SK-N-SH (cell line): Measurements from ENCODE around the gene ALDH1L1. TPM values are rescaled to one million over a fixed set of nuclear protein-coding genes. Genes with fewer than 3 reads are reported as not detected.

Source experiments
- CTCF ChIA-PET: fragments of 300-600, 350-600 bp; formaldehyde crosslinking; extraction: SDS; loops from one replicate; lab custom pipeline; 2021; lab: Yijun Ruan, JAX
- POLR2A ChIA-PET: fragments of 350-600 bp; sonication (Branson Sonifier 250); formaldehyde crosslinking; extraction: SDS; loops from one replicate; lab custom pipeline; 2020; ENCODE audit warnings: antibody characterized with exemption, inconsistent platforms; lab: Yijun Ruan, JAX
- DNase-seq: peaks from one replicate; pipeline ENCODE4 v3.0.0; 2012
- H2AFZ ChIP-seq: fragments of 200-600 bp; sonication (generic); 2 replicates; pipeline ENCODE4 v1.8.1; 2016; ENCODE audit warnings: antibody characterized with exemption, mild to moderate bottlenecking, low read depth
- H3F3A ChIP-seq: fragments of 200-600 bp; sonication (generic); replicated peaks from 2 replicates; pipeline ENCODE3; 2016; ENCODE audit warnings: antibody characterized with exemption, mild to moderate bottlenecking; ENCODE audit not compliant: insufficient read depth
- H3K27ac ChIP-seq, 2 experiments: fragments of 200-500 bp in 1 of 2; fragments of 200-600 bp in 1 of 2; sonication (Bioruptor generic) in 1 of 2; sonication (generic), shearing (Covaris generic) in 1 of 2; 2 replicates each; pipeline versions ENCODE4 v1.5.1 to v1.6.1; 2014 to 2016; ENCODE audit warnings: low read depth in 2 of 2, inconsistent platforms in 1 of 2, low read length in 1 of 2, mild to moderate bottlenecking in 1 of 2, mixed read lengths in 1 of 2
- H3K27me3 ChIP-seq: fragments of 200-600 bp; sonication (generic), shearing (Covaris generic); 2 replicates; pipeline ENCODE4 v1.6.1; 2016; ENCODE audit warnings: mixed run types; ENCODE audit not compliant: insufficient read depth
- H3K36me3 ChIP-seq, 2 experiments: fragments of 200-500 bp in 1 of 2; fragments of 200-600 bp in 1 of 2; sonication (Bioruptor generic) in 1 of 2; sonication (generic) in 1 of 2; replicated peaks in 1 of 2; 2 replicates each; pipeline versions ENCODE3 to v1.5.1; 2014 to 2016; ENCODE audit warnings: low read length in 1 of 2, mild to moderate bottlenecking in 1 of 2; ENCODE audit not compliant: insufficient read depth in 2 of 2, control insufficient read depth in 1 of 2
- H3K4me1 ChIP-seq, 2 experiments: fragments of 200-500 bp in 1 of 2; fragments of 200-600 bp in 1 of 2; sonication (Bioruptor generic) in 1 of 2; sonication (generic), shearing (Covaris generic) in 1 of 2; 2 replicates each; pipeline versions ENCODE4 v1.5.1 to v1.6.1; 2014 to 2016; ENCODE audit warnings: low read depth in 1 of 2, low read length in 1 of 2, mixed run types in 1 of 2; ENCODE audit not compliant: insufficient read depth in 2 of 2, control insufficient read depth in 1 of 2
- H3K4me2 ChIP-seq: fragments of 200-600 bp; sonication (generic), shearing (Covaris generic); 2 replicates; pipeline ENCODE4 v1.6.1; 2017; ENCODE audit warnings: mixed run types
- H3K4me3 ChIP-seq, 2 experiments: fragments of 200-500 bp in 1 of 2; fragments of 200-600 bp in 1 of 2; sonication (Bioruptor generic) in 1 of 2; sonication (generic), shearing (Covaris generic) in 1 of 2; 2 replicates each; pipeline versions ENCODE4 v1.5.1 to v1.8.1; 2014 to 2016; ENCODE audit warnings: low read depth in 2 of 2, inconsistent platforms in 1 of 2, low read length in 1 of 2, mild to moderate bottlenecking in 1 of 2, mixed read lengths in 1 of 2, moderate library complexity in 1 of 2
- H3K79me2 ChIP-seq: fragments of 200-600 bp; sonication (generic); 2 replicates; pipeline ENCODE4 v1.8.1; 2017; ENCODE audit warnings: mild to moderate bottlenecking; ENCODE audit not compliant: insufficient read depth
- H3K9ac ChIP-seq: fragments of 200-600 bp; sonication (generic); 2 replicates; pipeline ENCODE4 v1.6.1; 2017; ENCODE audit warnings: mixed run types
- H3K9me2 ChIP-seq: fragments of 200-600 bp; sonication (generic); 2 replicates; pipeline ENCODE4 v1.6.1; 2017; ENCODE audit warnings: mixed run types
- H3K9me3 ChIP-seq: fragments of 200-600 bp; sonication (generic); 2 replicates; pipeline ENCODE4 v1.6.1; 2017; ENCODE audit warnings: mixed run types, mild to moderate bottlenecking, moderate library complexity
- H4K20me1 ChIP-seq: fragments of 200-600 bp; sonication (generic); 2 replicates; pipeline ENCODE4 v1.6.1; 2017; ENCODE audit warnings: mild to moderate bottlenecking, mixed run types; ENCODE audit not compliant: insufficient read depth
- CHD2 ChIP-seq: fragments of 150-350 bp; IDR thresholded peaks from 2 replicates; pipeline ENCODE4 v1.6.1; 2018; ENCODE audit warnings: low read length; ENCODE audit not compliant: partially characterized antibody
- EP300 ChIP-seq, 2 experiments: IDR thresholded peaks; 2 replicates each; pipeline versions ENCODE4 v1.4.0 to v1.6.1; 2012; ENCODE audit warnings: borderline replicate concordance in 1 of 2, low read depth in 1 of 2, low read length in 1 of 2
- EZH2phosphoT487 ChIP-seq: fragments of 200-600 bp; sonication (generic); IDR thresholded peaks from 2 replicates; pipeline ENCODE4 v1.6.1; 2017; ENCODE audit warnings: low read depth, mixed run types, mild to moderate bottlenecking, antibody characterized with exemption, moderate library complexity, borderline replicate concordance
- IRF3 ChIP-seq: fragments of 150-350 bp; IDR thresholded peaks from 2 replicates; pipeline ENCODE4 v1.6.1; 2016; ENCODE audit warnings: mild to moderate bottlenecking, low read depth, low read length
- JUND ChIP-seq: IDR thresholded peaks from 2 replicates; pipeline ENCODE4 v1.4.0; 2012
- NRF1 ChIP-seq: IDR thresholded peaks from 2 replicates; pipeline ENCODE4 v1.6.1; 2012; ENCODE audit warnings: low read depth, mild to moderate bottlenecking, low read length
- PBX3 ChIP-seq: IDR thresholded peaks from 2 replicates; pipeline ENCODE4; 2012
- REST ChIP-seq: IDR thresholded peaks from 2 replicates; pipeline ENCODE4 v1.6.1; 2012; ENCODE audit warnings: mild to moderate bottlenecking, low read depth, low read length, moderate library complexity
- RFX5 ChIP-seq: IDR thresholded peaks from 2 replicates; pipeline ENCODE4 v1.6.1; 2012; ENCODE audit warnings: mild to moderate bottlenecking, improper control_type of control experiment, low read length
- SIN3A ChIP-seq: IDR thresholded peaks from 2 replicates; pipeline ENCODE4 v1.6.1; 2012; ENCODE audit warnings: low read depth, mild to moderate bottlenecking, low read length, moderate library complexity, borderline replicate concordance
- TEAD4 ChIP-seq: IDR thresholded peaks from 2 replicates; pipeline ENCODE4 v1.4.0; 2012; ENCODE audit warnings: mild to moderate bottlenecking, borderline replicate concordance; ENCODE audit not compliant: insufficient read depth
- WGBS: methylation state at CpG from one replicate; pipeline ENCODE4 v1.1.6; 2017; ENCODE audit warnings: low lambda C conversion rate; 5-methylcytosine and 5-hydroxymethylcytosine counted together
- polyA plus RNA-seq, 3 experiments: library from polyadenylated mRNA; depleted of rRNA; stranded (reverse); fragments of >200 nt; gene quantifications; 2 replicates each; pipeline ENCODE4 v1.2.3, GENCODE V29; 2012

Gene ALDH1L1
- polyA plus RNA-seq, 1 of the 3 experiments (the other 2 are of a cell fraction): not detected

- no peak for TF ChIP-seq PBX3
- TF ChIP-seq EZH2phosphoT487: no peak
These were observed 27.3 kb downstream of the ALDH1L1 start (continued) for GRCh38 chr3:126152901-126153694.

GRCh38 chr3:126152458-126152857, 27.9 kb downstream of the ALDH1L1 start:
- Histone ChIP-seq H3K27me3 (peaks cover 9% of the 10 kb centered on the region; the same call in 1 of the 2 replicates), H3K9ac (no peak overlapping the region), H3K4me2 (no peak overlapping the region), H4K20me1 (no peaks in the 10 kb centered on the region), H3K4me3 (no peak overlapping the region), H3K9me2 (no peaks in the 10 kb centered on the region), H3K9me3 (no peaks in the 10 kb centered on the region), H3F3A (no peaks in the 10 kb centered on the region), H2AFZ (no peak overlapping the region), H3K36me3 (no peaks in the 10 kb centered on the region), H3K79me2 (no peaks in the 10 kb centered on the region), H3K27ac (no peak overlapping the region), H3K4me1 (no peaks in the 10 kb centered on the region; a peak in 1 of 4 replicates)
- ChIA-PET CTCF (interaction anchor here (2.0 to 8.2 kb wide), 2 partner anchors 20 to 46 kb away, joined by 8 to 72 read pairs; no protein-coding TSS in a partner anchor), POLR2A (interaction anchor here (0.7 kb wide), 1 partner anchor 51 kb away, joined by 3 read pairs; no protein-coding TSS in a partner anchor)
- 48% methylated on average over 4 of the region's 9 CpGs for WGBS
- TF ChIP-seq SIN3A (no peak), CHD2 (no peak), REST (no peak), TEAD4 (no peak), IRF3 (no peak), EP300 (IDR thresholded peaks at IDR 0.05; ENCODE audit: borderline replicate concordance in 1 of 2, low read depth in 1 of 2, low read length in 1 of 2) (no peak), RFX5 (no peak), JUND (no peak), NRF1 (no peak)
- DNase-seq: no peak
